Measurements from ENCODE around the gene LSMEM2. TPM values are rescaled to one million over a fixed set of nuclear protein-coding genes. Genes with fewer than 3 reads are reported as not detected.

LSMEM2 gene
- total and polyA plus RNA-seq, 9 of the 15 experiments (the other 6 are each of a cell fraction or from before 2014, with no cell fraction given) = not detected

GRCh38 chr3:50235716-50236483, 43.0 kb upstream of the LSMEM2 start, which contains the start of gene GNAI2 (continued):
- TF ChIP-seq NKRF (IDR thresholded peaks at IDR 0.05; ENCODE audit: borderline replicate concordance) = no peak
- no peak for TF ChIP-seq HMGXB4 (CRISPR knock-in tag; IDR thresholded peaks at IDR 0.05)
- TF ChIP-seq HDAC3 (IDR thresholded peaks at IDR 0.05; ENCODE audit: borderline replicate concordance, partially characterized antibody) = no peak
- no peak for TF ChIP-seq ZC3H11A (IDR thresholded peaks at IDR 0.05; ENCODE audit: low read depth, low read length)
- TF ChIP-seq MYNN (IDR thresholded peaks at IDR 0.05) = 0 out of 2 replicates have a peak, but pooled peaks have one; percentile 58
- no peak for TF ChIP-seq MYNN (CRISPR knock-in tag; IDR thresholded peaks at IDR 0.05)
- TF ChIP-seq GTF3C2 (IDR thresholded peaks at IDR 0.05; ENCODE audit: borderline replicate concordance, extremely low read depth, insufficient read length) = no peak
- TF ChIP-seq VEZF1 (CRISPR knock-in tag; IDR thresholded peaks at IDR 0.05) = peak; percentile 67
- TF ChIP-seq RBFOX2 (IDR thresholded peaks at IDR 0.05; ENCODE audit: low read depth, low read length) = peak; percentile 85
- TF ChIP-seq CREB3 (tag; conservative IDR thresholded peaks at IDR 0.05; ENCODE audit: low read depth) = no peak
- TF ChIP-seq CTBP1 (IDR thresholded peaks at IDR 0.05; ENCODE audit: borderline replicate concordance) = peak; percentile 43; the same call in 1 of the 2 replicates
- TF ChIP-seq NEUROD1 (IDR thresholded peaks at IDR 0.05; ENCODE audit: borderline replicate concordance, low read depth, low read length, partially characterized antibody) = no peak
- no peak for TF ChIP-seq BCL6 (CRISPR knock-in tag; IDR thresholded peaks at IDR 0.05)
- TF ChIP-seq CREM (IDR thresholded peaks at IDR 0.05; ENCODE audit: low read depth) = peak; percentile 26; the same call in 1 of the 2 replicates
- TF ChIP-seq THAP12 (CRISPR knock-in tag; IDR thresholded peaks at IDR 0.05) = peak; percentile 53; the same call in 1 of the 2 replicates
